MCF 10A (cell line): Measurements from ENCODE around the gene PCED1B. TPM values are rescaled to one million over a fixed set of nuclear protein-coding genes. Genes with fewer than 3 reads are reported as not detected.

Source experiments
- BruUV-seq: library from RNA; stranded (reverse); fragments of 400-500 nt; replicated peaks from 2 replicates; lab custom pipeline; 2021; lab: Mats Ljungman, UMichigan
- CTCF ChIA-PET: fragments of 300-600 bp; sonication (Branson Sonifier 250); formaldehyde crosslinking; extraction: SDS; loops from one replicate; lab custom pipeline; 2021; ENCODE audit warnings: antibody characterized with exemption, inconsistent platforms; lab: Yijun Ruan, JAX
- POLR2A ChIA-PET: fragments of 300-600, 350-650 bp; sonication (Branson Sonifier 250); formaldehyde crosslinking; extraction: SDS; loops from one replicate; lab custom pipeline; 2020; ENCODE audit warnings: antibody characterized with exemption, inconsistent platforms; lab: Yijun Ruan, JAX
- DNase-seq: peaks from one replicate; pipeline ENCODE4 v3.0.0-alpha.2; 2018; ENCODE audit not compliant: unreplicated experiment
- H3K27ac Mint-ChIP-seq: one replicate; pipeline ENCODE4 v1.8.0; 2022; ENCODE audit warnings: mild to moderate bottlenecking, low read depth, mixed read lengths; ENCODE audit not compliant: unreplicated experiment
- H3K27me3 Mint-ChIP-seq: one replicate; pipeline ENCODE4 v1.8.0; 2022; ENCODE audit warnings: mixed read lengths; ENCODE audit not compliant: insufficient read depth, unreplicated experiment
- H3K36me3 Mint-ChIP-seq: one replicate; pipeline ENCODE4 v1.8.0; 2022; ENCODE audit warnings: mild to moderate bottlenecking, moderate library complexity, mixed read lengths; ENCODE audit not compliant: insufficient read depth, unreplicated experiment
- H3K4me1 Mint-ChIP-seq: one replicate; pipeline ENCODE4 v1.8.0; 2022; ENCODE audit warnings: mixed read lengths; ENCODE audit not compliant: insufficient read depth, unreplicated experiment
- H3K4me3 Mint-ChIP-seq: one replicate; pipeline ENCODE4 v1.8.0; 2022; ENCODE audit warnings: mild to moderate bottlenecking, moderate library complexity, mixed read lengths; ENCODE audit not compliant: unreplicated experiment
- H3K9me3 Mint-ChIP-seq: one replicate; pipeline ENCODE4 v1.8.0; 2022; ENCODE audit warnings: mixed read lengths; ENCODE audit not compliant: unreplicated experiment
- CTCF ChIP-seq: fragments of 200-600 bp; IDR thresholded peaks from one replicate; pipeline ENCODE4 v1.8.0; 2022; ENCODE audit warnings: antibody characterized with exemption, mild to moderate bottlenecking; ENCODE audit not compliant: unreplicated experiment
- intact Hi-C: fragments of 100-400 bp; cut with micrococcal nuclease; formaldehyde crosslinking; loops from 2 replicates; pipeline ENCODE4 v1.14.1; 2022
- total RNA-seq: library from RNA; stranded (reverse); gene quantifications from 2 replicates; pipeline ENCODE4 v1.2.3, GENCODE V29; 2022

Gene PCED1B
- total RNA-seq, 1 experiment from 2014 or later = 9.6 TPM

DNA sequence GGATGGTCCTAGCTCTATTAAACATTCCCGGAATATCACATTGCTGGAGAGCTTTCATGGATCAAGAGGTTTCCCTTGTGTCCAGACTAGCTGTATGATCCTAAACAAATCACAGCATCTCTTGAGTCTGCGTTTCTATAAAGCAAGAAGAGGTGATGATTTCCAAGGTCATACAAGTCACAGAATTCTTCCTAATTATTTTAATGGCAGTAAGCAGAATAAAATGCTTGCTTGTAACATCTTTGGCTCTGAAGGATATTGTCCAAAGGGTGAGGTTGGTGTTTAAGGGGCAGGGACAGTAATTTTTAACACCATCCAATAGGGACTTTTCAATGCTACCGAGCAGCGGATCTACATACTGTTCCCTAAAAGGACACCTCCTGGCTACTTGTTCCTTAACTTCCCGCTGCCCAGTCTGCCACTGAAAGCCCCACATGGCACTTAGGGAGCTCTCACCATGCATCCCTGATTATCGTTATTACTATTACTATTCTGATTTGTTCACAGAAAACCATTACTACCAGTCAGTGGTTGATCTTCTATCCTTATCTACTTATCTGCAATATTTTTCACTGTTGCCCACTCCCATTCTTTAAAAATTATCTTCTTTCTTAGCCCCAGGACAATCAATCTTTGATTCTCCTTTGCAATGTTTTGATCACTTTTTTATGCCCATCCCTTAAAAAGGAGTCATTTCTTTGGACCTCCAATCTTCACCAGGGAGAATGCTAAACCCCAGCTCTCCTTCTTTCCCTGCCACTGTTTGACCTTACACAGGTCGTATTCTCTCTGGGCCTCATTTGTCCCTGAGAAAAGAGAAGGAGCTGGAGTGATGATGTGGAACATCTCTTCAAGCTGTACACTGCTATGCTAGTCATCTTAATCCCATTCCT is 4.0 kb upstream of the PCED1B start:
- ChIA-PET CTCF (interaction anchor here (0.5 to 7.1 kb wide), 5 partner anchors 42 to 507 kb away, joined by 3 to 51 read pairs (median 4); no protein-coding TSS in a partner anchor), POLR2A (interaction anchor here (0.5 to 0.6 kb wide), 2 partner anchors 18 to 1083 kb away, joined by 3 read pairs; no protein-coding TSS in a partner anchor)
- intact Hi-C loops = no loop called here
- BruUV-seq = no TSS peak
- TF ChIP-seq CTCF = no peak
- Mint-ChIP-seq H3K4me1 (peaks cover 28% of the 10 kb centered on the region), H3K36me3 (no peaks in the 10 kb centered on the region), H3K4me3 (no peak overlapping the region), H3K9me3 (no peaks in the 10 kb centered on the region), H3K27me3 (no peaks in the 10 kb centered on the region), H3K27ac (peak overlapping the region; percentile 35)
- no peak for DNase-seq

GRCh38 chr12:47077206-47078085 is 2.0 kb upstream of the PCED1B start:
- no peak for TF ChIP-seq CTCF
- Mint-ChIP-seq H3K27ac (peak overlapping the region; percentile 77), H3K9me3 (no peaks in the 10 kb centered on the region), H3K4me3 (peak overlapping the region; percentile 92), H3K27me3 (no peaks in the 10 kb centered on the region), H3K36me3 (no peaks in the 10 kb centered on the region), H3K4me1 (peaks cover 47% of the 10 kb centered on the region)
- ChIA-PET POLR2A (interaction anchor here (0.6 to 6.2 kb wide), 20 partner anchors 8 to 1088 kb away, joined by 3 to 41 read pairs (median 4); no protein-coding TSS in a partner anchor), CTCF (interaction anchor here (0.5 to 2.9 kb wide), 9 partner anchors 12 to 320 kb away, joined by 3 to 17 read pairs (median 6); no protein-coding TSS in a partner anchor)
- DNase-seq = no peak
- intact Hi-C loops = no loop called here
- no TSS peak for BruUV-seq

- H3K27ac Mint-ChIP-seq = peak overlapping the region; percentile 77
- H3K4me3 Mint-ChIP-seq = peak overlapping the region; percentile 92
- H3K36me3 Mint-ChIP-seq = no peaks in the 10 kb centered on the region
- DNase-seq = no peak
- H3K4me1 Mint-ChIP-seq = peaks cover 53% of the 10 kb centered on the region
- no TSS peak for BruUV-seq
- no peak for TF ChIP-seq CTCF
- CTCF ChIA-PET = interaction anchor here (0.5 to 2.9 kb wide), 19 partner anchors 8 to 319 kb away, joined by 3 to 17 read pairs (median 4); no protein-coding TSS in a partner anchor
- no peaks in the 10 kb centered on the region for H3K9me3 Mint-ChIP-seq
- intact Hi-C loops = no loop called here
- POLR2A ChIA-PET = interaction anchor here (0.6 to 6.2 kb wide), 23 partner anchors 8 to 1088 kb away, joined by 3 to 41 read pairs (median 4); no protein-coding TSS in a partner anchor
- H3K27me3 Mint-ChIP-seq = no peaks in the 10 kb centered on the region
These were observed 1.4 kb upstream of the PCED1B start for GRCh38 chr12:47078086-47078395.
